ENCODE measurements around the gene RAB29.

DNA sequence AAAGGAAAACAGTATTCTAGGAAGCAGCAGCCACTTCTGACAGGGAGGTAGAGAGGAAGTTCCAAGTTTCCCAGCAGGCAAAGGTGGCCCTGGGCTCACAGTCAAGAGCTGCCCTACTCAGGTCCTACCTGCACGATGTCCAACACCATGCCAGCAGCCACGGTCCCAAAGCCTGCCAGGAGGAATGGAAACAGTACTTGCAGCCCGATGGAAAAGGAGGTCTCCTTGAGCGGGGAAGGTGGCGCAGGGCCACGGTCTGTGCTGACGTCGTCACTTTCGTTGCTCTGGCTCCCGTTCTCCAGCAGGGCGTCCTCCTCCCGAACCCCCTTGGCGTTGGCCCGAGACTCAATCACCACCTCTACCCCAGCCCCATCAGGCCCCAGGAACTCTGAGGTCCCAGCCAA lies 34.7 kb upstream of the RAB29 start:
- TF ChIP-seq, protein P1, sequence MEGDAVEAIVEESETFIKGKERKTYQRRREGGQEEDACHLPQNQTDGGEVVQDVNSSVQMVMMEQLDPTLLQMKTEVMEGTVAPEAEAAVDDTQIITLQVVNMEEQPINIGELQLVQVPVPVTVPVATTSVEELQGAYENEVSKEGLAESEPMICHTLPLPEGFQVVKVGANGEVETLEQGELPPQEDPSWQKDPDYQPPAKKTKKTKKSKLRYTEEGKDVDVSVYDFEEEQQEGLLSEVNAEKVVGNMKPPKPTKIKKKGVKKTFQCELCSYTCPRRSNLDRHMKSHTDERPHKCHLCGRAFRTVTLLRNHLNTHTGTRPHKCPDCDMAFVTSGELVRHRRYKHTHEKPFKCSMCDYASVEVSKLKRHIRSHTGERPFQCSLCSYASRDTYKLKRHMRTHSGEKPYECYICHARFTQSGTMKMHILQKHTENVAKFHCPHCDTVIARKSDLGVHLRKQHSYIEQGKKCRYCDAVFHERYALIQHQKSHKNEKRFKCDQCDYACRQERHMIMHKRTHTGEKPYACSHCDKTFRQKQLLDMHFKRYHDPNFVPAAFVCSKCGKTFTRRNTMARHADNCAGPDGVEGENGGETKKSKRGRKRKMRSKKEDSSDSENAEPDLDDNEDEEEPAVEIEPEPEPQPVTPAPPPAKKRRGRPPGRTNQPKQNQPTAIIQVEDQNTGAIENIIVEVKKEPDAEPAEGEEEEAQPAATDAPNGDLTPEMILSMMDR (conservative IDR thresholded peaks at IDR 0.05; ENCODE audit: low read depth, low read length) = no peak
- no peak for TF ChIP-seq EZH2 (IDR thresholded peaks at IDR 0.05; ENCODE audit: borderline replicate concordance, low read depth, low read length, poor library complexity, severe bottlenecking)

Measured in A673 (cell line).